AG08395 (cell line): ENCODE data around the gene ZDHHC11.
"Not testable (repeated sequence)": the region's sequence is repeated elsewhere in the genome, so short reads cannot be mapped to it uniquely, and the experiment has no call there.

ENCODE experiments used
- DNase-seq: peaks from one replicate; pipeline ENCODE4 v3.0.0; 2012; ENCODE audit warnings: mixed read lengths, low spot score

The ZDHHC11 gene

GRCh38 chr5:761059-761771 is 89.6 kb downstream of the ZDHHC11 start:
- DNase-seq = no peak

GRCh38 chr5:760363-761058 is 90.3 kb downstream of the ZDHHC11 start:
- DNase-seq = no peak

GRCh38 chr5:759781-760362 is 90.9 kb downstream of the ZDHHC11 start:
- DNase-seq = no peak

GRCh38 chr5:759111-759751 is 91.6 kb downstream of the ZDHHC11 start:
- no peak for DNase-seq

- DNase-seq = no peak
These were observed 92.1 kb downstream of the ZDHHC11 start for GRCh38 chr5:758698-759053.

DNA sequence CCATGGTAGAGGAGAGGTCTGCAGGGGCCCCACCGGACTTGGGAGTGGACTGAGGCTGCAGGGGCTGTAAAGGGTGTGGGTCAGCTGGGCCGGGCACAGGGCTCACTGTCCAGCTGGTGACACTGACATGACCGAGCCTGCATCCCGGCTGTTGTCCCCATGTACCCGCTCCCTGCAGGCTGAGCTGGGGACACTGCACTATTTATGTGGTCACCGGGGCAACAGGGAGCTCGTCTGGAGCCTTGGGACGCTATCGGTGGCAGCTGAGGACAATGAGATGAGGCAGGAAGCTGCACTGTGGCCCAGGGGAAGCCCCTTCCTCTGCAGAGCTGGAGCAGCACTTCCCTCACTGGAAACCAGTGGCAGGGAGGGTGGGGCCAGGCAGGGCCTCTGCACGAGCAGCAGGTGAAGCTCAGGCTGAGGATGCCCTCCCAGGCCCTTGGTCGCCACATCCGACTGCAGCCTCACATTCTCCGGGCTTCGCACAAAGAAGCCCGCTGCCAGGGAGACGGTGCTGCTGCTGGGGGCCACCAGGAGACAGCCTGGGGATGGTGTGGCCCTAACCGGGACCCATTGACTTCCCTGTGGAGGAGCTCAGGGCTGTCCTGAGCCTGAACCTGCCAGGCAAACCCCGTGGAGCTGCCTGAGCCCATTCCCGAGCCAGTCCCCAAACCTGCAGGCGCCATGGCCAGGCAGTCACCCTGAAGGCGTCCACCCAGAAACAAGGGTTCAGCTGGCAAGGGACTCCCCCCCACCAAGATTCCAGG is 92.7 kb downstream of the ZDHHC11 start:
- no peak for DNase-seq

DNA sequence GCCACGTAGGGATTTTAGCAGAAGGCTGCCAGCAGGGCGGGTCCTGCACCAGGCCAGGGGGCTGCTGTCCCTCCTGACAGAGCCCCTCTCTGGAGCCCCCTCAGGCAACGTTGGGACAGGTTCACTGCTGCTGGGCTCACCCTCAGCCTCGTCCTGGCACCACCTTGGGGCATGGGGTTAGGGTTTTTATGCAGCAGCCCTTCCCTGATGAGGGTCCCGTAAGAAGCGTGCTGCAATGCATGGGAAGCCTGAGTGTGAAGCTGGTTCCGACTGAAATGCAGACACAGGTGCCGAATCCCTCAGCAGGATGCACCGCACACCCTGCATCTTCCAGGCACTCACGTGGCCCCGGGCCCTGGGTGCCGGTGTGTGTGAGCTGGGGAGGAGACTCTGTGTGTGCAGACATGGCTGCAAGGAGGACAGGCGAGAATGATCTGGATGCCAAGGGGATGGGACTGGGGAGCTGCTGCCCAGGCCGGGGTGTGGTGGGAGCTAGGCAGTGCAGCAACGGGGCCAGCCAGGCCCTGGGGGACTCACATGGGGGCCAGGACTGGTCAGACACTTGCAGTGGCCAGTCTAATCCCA is 93.3 kb downstream of the ZDHHC11 start:
- DNase-seq = no peak

DNA sequence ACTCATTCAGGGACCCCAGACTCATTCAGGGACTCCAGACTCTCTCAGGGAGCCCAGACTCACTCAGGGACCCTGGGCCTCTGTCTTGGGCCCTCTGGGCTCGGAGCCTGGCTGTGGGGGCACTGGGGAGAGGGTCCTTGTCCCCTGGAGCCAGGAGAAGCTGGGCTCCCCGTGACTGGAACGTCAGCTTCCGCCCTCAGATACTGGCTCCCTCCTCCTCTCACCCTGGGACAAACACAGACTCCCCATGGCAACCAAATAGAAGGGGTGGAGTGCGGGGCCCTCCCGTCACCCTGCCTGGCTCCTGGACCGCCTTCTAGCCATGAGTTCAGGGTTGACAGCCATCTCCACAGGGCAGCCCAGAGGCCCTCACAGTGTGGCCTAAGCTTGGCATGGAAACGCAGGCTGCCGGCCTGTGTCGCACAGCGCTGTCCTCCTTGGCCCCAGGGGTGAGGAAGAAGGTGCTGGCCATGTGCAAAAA is 93.9 kb downstream of the ZDHHC11 start:
- no peak for DNase-seq

GRCh38 chr5:756171-756570 is 94.6 kb downstream of the ZDHHC11 start:
- DNase-seq = no peak

GRCh38 chr5:754143-754632 is 96.6 kb downstream of the ZDHHC11 start:
- not testable (repeated sequence) for DNase-seq

DNA sequence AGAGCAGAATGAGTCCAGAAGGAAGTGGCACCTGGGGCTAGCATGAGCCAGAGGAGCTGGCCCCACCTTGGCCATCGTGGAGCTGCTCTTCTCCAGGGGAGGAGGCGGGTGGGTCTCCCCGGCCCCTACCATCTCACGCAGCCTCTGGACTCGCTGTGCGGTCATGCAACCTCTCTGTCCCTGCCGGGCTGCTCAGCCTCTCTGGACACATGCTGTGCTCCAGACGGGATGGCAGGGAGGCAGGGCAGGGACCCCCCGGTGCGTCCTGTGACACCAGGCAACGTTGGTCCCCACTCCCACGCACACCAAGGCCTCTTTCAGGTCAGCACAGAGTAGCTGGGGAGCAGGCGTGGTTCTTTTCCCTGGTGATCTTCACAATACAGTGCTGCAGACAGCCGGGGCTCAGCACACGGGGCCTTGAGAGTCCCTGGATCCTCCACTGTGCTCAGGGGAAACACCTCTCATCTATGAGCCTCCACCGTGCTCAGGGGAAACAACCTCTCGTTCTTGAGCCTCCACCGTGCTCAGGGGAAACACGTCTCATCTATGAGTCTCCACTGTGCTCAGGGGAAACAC is 97.1 kb downstream of the ZDHHC11 start:
- not testable (repeated sequence) for DNase-seq

- DNase-seq = not testable (repeated sequence)
These were observed 98.2 kb downstream of the ZDHHC11 start for GRCh38 chr5:752532-753115.

GRCh38 chr5:751992-752391 is 98.8 kb downstream of the ZDHHC11 start:
- DNase-seq = not testable (repeated sequence)

GRCh38 chr5:751496-751895 is 99.3 kb downstream of the ZDHHC11 start:
- no peak for DNase-seq

DNA sequence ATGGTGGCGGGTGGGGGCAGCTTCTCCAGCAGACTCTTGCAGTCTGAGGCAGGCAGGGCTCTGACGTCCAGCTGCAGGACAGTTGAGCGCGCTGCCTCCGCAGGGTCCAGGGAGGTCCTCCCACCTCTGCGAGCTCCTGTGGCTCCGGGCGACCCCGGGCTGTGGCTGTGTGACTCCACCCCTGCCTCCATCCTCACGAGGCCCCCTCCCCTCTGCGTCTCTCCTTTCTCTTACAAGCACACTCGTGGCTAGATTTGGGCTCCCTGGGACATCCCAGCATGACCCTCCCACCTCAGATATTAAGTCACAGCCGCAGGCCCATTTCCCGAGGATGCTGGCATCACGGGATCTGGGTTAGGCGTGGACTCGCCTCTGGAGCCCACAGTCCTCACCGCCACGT is 100.6 kb downstream of the ZDHHC11 start:
- not testable (repeated sequence) for DNase-seq

DNA sequence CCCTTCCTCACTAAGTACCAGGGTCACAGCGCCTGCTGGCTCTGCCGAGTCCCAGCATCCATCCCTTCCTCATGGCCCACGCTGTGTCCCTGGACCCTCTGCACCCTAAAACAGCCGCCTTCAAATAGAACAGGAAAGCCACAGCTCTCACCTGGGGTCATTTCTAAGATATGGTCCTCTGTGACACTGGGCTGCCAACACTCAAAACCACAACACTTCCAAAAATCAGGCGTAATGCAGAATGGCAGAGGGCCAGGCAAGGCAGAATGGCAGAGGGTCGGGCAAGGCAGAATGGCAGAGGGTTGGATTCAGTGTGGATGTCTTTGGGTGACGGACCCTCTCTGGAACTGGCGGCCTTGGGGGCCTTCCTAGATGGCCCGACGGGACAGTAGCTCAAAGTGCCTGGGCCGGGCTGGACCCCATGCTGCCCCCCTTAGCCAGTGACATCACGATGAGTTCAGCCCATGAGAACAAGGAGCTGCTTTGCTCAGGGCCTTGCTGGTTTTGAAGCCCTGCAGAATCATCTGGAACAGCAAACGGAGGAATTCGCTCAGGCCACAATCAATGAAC is 101.6 kb downstream of the ZDHHC11 start:
- DNase-seq = no peak

DNA sequence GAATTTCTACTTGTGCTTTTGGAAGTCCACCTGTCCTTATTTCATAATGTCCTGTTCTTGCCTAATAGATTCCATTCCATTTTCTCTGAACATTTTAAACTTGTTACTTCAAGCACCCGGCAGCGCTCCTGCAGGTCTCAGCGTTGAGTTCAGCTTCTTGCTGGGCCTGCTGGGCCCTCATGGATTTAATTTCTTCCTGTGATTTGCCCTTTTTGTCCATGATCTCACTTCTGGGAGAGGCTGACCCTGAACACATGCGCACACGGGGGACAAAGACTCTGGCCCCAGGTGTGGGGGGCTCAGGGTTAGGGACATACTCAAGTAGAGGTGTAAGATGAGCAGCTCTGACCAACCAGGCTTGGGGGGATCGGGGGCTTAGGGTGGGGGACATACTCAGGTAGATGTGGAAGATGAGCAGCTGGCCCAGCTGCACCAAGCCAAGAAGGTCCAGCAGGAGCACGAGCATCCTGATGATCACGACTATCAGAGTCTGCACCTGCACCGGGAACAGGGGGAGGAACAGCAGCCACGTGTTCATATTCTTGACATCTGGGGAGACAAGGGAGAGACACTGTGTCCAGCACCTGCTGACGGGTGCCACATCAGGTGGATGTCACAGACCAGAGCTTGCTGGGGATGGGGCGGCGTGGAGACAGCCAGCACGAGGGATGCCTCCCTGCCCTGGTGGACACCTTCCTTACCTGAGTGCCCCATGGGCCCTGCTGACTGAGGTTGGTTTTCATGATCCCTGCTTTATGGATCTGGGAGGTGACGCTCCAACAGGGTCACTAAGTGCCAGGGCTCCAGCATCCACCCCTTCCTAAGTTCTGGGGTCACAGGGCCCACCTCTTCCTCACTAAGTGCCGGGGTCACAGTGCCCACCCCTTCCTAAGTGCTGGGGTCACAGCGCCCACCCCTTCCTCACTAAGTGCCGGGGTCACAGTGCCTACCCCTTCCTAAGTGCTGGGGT is 102.5 kb downstream of the ZDHHC11 start:
- not testable (repeated sequence) for DNase-seq

GRCh38 chr5:747303-747844 is 103.4 kb downstream of the ZDHHC11 start:
- DNase-seq = not testable (repeated sequence)
